Tibial artery (tissue), 4 donors: ENCODE data around the gene AKAP13.
"Not testable (repeated sequence)": the region's sequence is repeated elsewhere in the genome, so short reads cannot be mapped to it uniquely, and the experiment has no call there.

Experiments used
- DNase-seq, 2 donors: peaks; one replicate each; pipeline ENCODE4 v3.0.0-alpha.2; 2019
- H3K27ac ChIP-seq, 2 donors: fragments of 200-600 bp; sonication (generic) in 1 of 2; 1 replicate in 1 of 2; 2 replicates in 1 of 2; pipeline ENCODE4 v1.5.1; 2018 to 2019; ENCODE audit warnings: mild to moderate bottlenecking in 1 of 2
- H3K27me3 ChIP-seq, 2 donors: fragments of 200-600 bp; sonication (generic) in 1 of 2; one replicate each; pipeline versions ENCODE4 v1.5.1 to v1.6.0; 2016 to 2019
- H3K36me3 ChIP-seq, 3 donors: fragments of 200-600 bp; sonication (generic) in 2 of 3; one replicate each; pipeline ENCODE4 v1.5.1; 2016 to 2019; ENCODE audit warnings: mild to moderate bottlenecking in 2 of 3
- H3K4me1 ChIP-seq, 4 donors: fragments of 200-600 bp; sonication (generic) in 2 of 4; 1 replicate in 3 of 4; 2 replicates in 1 of 4; pipeline ENCODE4 v1.5.1; 2016 to 2019
- H3K4me3 ChIP-seq, 2 donors: fragments of 200-600 bp; sonication (generic) in 1 of 2; 1 replicate in 1 of 2; 2 replicates in 1 of 2; pipeline ENCODE4 v1.5.1; 2018 to 2019; ENCODE audit warnings: mild to moderate bottlenecking in 2 of 2
- H3K9me3 ChIP-seq, 3 donors: fragments of 200-600 bp; sonication (generic) in 1 of 3; one replicate each; pipeline ENCODE4 v1.5.1; 2016 to 2019
- intact Hi-C: fragments of 100-400 bp; cut with DNase I; formaldehyde crosslinking; loops from one replicate; pipeline ENCODE4 v1.15.0; 2023; ENCODE audit warnings: low total_unique reads
- TF ChIP-seq, protein P1 (sequence below), 2 experiments: fragments of 200-600 bp in 1 of 2; fragments of 450-650 bp in 1 of 2; IDR thresholded peaks; one replicate each; pipeline ENCODE4 v1.5.1; 2017 to 2019; ENCODE audit warnings: antibody characterized with exemption in 2 of 2, mild to moderate bottlenecking in 1 of 2, moderate library complexity in 1 of 2

AKAP13 gene

DNA sequence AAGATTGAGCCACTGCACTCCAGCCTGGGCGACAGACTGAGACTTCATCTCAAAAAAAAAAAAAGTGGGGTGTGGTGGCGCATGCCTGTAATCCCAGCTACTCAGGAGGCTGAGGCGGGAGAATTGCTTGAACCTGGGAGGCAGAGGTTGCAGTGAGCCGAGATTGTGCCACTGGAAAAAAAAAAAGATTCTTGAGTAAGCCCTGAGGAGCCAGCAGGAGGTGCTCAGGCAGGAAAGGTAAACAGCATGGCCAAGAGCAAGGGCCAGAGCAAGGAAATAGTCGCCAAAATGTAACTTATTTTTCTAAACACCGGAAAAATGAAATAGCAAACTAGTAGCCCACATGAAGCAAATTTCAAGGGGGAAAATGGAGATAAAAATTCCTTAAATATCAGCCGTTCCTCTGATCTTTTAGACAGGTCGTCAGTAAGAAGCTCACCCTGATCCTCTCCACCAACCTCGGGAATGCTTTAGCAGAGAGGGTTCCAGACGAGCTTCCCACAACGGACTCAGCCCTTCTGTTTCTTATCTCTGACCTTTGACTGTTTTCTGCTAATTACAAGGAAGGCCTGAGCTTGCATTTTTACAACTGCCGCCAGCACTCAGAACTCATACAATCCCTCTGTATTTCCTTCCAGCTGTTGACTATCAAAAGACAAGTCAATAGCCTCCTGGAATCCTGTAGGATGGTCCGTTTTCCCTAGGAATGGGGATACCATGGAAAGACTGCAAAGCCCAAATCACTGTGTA, 45.0 kb upstream of the AKAP13 start:
- intact Hi-C loops: no loop called here
- Histone ChIP-seq H3K9me3 (no peaks in the 10 kb centered on the region), H3K4me3 (no peak overlapping the region), H3K36me3 (no peaks in the 10 kb centered on the region), H3K27me3 (no peaks in the 10 kb centered on the region), H3K27ac (no peak overlapping the region), H3K4me1 (peaks cover 0 to 16% (median 11%) of the 10 kb centered on the region in 4 donors)
- no peak for DNase-seq
- TF ChIP-seq, protein P1, sequence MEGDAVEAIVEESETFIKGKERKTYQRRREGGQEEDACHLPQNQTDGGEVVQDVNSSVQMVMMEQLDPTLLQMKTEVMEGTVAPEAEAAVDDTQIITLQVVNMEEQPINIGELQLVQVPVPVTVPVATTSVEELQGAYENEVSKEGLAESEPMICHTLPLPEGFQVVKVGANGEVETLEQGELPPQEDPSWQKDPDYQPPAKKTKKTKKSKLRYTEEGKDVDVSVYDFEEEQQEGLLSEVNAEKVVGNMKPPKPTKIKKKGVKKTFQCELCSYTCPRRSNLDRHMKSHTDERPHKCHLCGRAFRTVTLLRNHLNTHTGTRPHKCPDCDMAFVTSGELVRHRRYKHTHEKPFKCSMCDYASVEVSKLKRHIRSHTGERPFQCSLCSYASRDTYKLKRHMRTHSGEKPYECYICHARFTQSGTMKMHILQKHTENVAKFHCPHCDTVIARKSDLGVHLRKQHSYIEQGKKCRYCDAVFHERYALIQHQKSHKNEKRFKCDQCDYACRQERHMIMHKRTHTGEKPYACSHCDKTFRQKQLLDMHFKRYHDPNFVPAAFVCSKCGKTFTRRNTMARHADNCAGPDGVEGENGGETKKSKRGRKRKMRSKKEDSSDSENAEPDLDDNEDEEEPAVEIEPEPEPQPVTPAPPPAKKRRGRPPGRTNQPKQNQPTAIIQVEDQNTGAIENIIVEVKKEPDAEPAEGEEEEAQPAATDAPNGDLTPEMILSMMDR (IDR thresholded peaks at IDR 0.05): no peak

DNA sequence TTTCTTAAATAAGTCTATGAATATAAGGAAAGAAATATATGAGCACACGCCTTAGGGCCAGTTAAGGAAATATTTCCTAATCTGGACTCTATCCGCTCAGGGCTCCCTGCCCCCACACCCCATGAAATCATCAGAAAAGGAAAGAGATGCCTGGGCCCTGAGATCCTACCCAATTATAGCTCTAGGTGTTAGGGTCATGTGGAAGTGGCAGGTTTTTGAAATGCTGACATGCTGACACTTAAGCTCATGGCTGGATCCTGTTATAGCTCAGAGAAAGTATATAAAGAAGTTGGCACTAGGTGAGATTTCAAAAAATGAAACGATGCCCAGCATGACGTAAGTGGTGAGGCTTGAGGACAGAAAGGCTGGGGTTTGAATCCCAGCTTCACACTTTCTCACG, 43.5 kb upstream of the AKAP13 start:
- DNase-seq: no peak
- no peaks in the 10 kb centered on the region for H3K36me3 ChIP-seq
- H3K9me3 ChIP-seq: no peaks in the 10 kb centered on the region
- TF ChIP-seq, protein P1 (IDR thresholded peaks at IDR 0.05): no peak
- H3K27me3 ChIP-seq: no peaks in the 10 kb centered on the region
- peaks cover 0 to 3% (median 1%) of the 10 kb centered on the region in 4 donors for H3K4me1 ChIP-seq
- no peak overlapping the region for H3K27ac ChIP-seq
- intact Hi-C loops: no loop called here
- no peak overlapping the region for H3K4me3 ChIP-seq

DNA sequence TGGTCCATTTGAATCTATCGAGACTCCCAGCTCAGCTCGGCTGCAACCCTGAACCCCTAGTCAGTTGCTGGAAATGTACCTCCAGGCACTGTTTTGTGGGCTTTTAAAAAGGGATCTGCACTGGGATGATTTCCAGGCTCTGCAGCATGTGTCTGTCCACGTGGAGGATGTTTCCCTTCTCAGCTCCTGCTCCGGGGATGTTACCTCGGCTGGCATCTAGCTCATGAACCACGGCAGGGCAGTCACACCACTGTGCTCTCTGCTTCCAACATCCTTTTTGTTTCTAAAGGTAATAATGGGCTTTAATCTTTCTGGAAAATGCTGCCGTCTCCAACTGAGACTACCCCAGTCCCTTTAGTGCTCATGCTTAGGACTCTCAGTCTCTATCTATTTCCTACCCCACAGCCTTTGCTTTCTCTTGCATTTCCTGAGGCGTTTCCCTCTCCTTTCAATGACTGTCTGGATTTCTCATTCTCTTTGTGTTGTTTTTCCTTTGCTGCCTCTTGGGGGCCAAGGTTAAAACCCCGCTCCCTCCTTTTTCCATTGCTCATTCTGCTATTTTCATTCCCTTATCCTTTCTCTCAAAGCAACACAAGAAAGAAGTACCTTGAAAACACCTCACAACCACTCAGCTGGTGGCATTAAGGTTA, 42.9 kb upstream of the AKAP13 start:
- H3K9me3 ChIP-seq: no peaks in the 10 kb centered on the region
- no peak overlapping the region for H3K4me3 ChIP-seq
- TF ChIP-seq, protein P1 (IDR thresholded peaks at IDR 0.05): no peak
- no peaks in the 10 kb centered on the region for H3K27me3 ChIP-seq
- no peaks in the 10 kb centered on the region for H3K36me3 ChIP-seq
- DNase-seq: no peak
- no peak overlapping the region for H3K27ac ChIP-seq
- intact Hi-C loops: no loop called here
- peaks cover 0 to 3% (median 0%) of the 10 kb centered on the region in 4 donors for H3K4me1 ChIP-seq

DNA sequence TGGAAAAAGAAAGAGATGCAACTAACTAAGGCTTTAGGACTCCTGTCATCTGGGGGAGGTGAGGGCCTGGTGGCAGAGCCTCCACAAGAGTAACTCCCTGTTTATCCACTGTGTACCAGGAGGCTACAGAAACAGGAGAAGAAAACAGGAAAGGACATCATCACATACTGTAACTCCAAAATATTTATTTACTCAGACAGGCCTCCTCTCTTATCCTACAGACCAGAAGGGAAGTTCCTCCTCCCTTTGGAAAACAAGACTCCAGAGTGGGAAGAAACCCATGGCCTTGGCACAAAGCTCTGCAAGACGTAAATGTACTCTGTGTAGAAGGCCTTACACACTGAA, 40.1 kb upstream of the AKAP13 start:
- no peak overlapping the region for H3K4me3 ChIP-seq
- TF ChIP-seq, protein P1 (IDR thresholded peaks at IDR 0.05): no peak
- no peaks in the 10 kb centered on the region for H3K9me3 ChIP-seq
- no peak overlapping the region for H3K27ac ChIP-seq
- H3K4me1 ChIP-seq: peaks cover 0 to 12% (median 1%) of the 10 kb centered on the region in 4 donors
- no peaks in the 10 kb centered on the region for H3K27me3 ChIP-seq
- no peaks in the 10 kb centered on the region for H3K36me3 ChIP-seq
- intact Hi-C loops: no loop called here
- no peak for DNase-seq

DNA sequence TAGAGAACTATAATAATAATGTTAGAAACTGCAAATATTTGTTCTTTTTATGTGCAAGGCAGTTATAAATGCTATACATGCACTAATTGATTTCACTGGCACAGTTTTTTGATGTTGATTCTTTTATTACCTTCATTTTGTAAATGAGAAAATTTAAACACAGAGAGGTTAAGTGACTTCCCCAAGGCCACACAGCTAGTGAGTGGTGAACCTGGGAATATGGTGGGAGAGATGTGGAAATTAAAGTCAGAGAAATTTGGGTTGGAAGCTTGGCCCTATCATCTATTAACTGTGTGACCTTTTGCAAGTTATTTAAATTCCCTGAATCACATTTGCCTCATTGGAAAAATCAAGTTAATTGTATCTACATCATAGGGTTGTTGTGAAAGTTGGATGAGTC, 39.6 kb upstream of the AKAP13 start:
- TF ChIP-seq, protein P1 (IDR thresholded peaks at IDR 0.05): no peak
- H3K27ac ChIP-seq: no peak overlapping the region
- intact Hi-C loops: no loop called here

DNA sequence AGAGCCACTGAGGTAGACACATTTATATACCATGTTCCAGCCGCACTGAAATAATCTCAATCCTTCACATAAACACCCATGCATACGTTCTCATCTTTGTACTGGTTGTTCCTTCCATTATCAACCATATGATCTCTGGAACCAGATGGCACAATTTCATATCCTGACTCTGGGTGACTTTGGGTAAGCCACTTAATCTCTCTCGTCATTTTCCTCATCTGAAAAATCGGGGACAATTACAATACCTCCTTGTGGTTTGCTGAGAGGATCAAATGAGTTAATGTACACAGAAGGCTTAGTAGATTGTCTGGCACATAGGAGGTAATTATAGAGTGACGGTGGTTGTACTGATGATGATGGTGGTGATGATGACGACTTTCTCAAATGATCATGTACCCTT, 38.2 kb upstream of the AKAP13 start:
- H3K4me3 ChIP-seq, intact Hi-C loops, H3K36me3 ChIP-seq, H3K27me3 ChIP-seq, DNase-seq, H3K9me3 ChIP-seq, H3K27ac ChIP-seq: not testable (repeated sequence)
- peaks cover 0 to 12% (median 0%) of the 10 kb centered on the region in 4 donors for H3K4me1 ChIP-seq

More for the DNA sequence above, 39.6 kb upstream of the AKAP13 start:
- Histone ChIP-seq H3K36me3 (no peaks in the 10 kb centered on the region), H3K9me3 (no peaks in the 10 kb centered on the region), H3K27me3 (no peaks in the 10 kb centered on the region), H3K4me3 (no peak overlapping the region), H3K4me1 (peaks cover 0 to 12% (median 1%) of the 10 kb centered on the region in 4 donors)
- no peak for DNase-seq

DNA sequence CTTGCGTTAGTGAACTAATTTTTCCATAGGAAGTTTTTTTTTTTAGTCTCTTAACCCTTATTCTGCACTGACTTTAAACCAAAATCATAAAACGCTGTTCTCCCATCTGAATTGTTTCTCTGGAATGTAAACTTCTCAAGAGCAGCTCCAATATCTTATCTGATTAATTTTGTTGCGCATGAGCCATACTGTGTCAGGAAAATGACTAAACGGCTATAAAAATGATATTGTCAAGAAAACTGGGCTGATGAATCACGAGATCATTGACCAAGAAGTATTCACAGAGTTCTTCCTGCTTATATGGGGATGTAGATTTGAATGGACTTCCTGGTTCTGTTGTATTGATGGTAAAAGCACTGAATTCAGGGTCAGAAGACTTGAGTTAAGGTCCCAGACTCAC, 37.0 kb upstream of the AKAP13 start:
- H3K27me3 ChIP-seq, H3K9me3 ChIP-seq, intact Hi-C loops, H3K4me3 ChIP-seq, DNase-seq, H3K36me3 ChIP-seq, H3K27ac ChIP-seq: not testable (repeated sequence)
- H3K4me1 ChIP-seq: peaks cover 0 to 12% (median 0%) of the 10 kb centered on the region in 4 donors

DNA sequence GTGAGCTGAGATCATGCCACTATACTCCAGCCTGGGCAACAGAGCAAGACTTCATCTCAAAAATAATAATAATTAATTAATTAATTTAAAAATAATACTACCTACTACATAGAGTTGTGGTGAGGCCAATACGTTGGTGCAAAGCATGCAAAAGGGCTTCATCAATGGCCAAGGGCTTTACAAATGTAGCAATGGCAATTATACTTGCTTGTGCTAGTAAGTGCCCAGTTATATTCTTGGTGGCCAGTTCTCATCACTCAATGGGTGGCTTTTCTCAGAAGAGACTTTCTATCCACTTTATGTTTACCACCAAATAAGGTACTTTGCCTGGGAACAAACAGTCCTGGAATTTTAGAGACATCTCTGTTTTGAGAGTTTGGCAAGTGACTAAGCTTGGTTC, 36.2 kb upstream of the AKAP13 start:
- H3K9me3 ChIP-seq, H3K36me3 ChIP-seq, intact Hi-C loops, H3K27me3 ChIP-seq, DNase-seq, H3K27ac ChIP-seq, H3K4me3 ChIP-seq: not testable (repeated sequence)
- peaks cover 0 to 12% (median 0%) of the 10 kb centered on the region in 4 donors for H3K4me1 ChIP-seq

DNA sequence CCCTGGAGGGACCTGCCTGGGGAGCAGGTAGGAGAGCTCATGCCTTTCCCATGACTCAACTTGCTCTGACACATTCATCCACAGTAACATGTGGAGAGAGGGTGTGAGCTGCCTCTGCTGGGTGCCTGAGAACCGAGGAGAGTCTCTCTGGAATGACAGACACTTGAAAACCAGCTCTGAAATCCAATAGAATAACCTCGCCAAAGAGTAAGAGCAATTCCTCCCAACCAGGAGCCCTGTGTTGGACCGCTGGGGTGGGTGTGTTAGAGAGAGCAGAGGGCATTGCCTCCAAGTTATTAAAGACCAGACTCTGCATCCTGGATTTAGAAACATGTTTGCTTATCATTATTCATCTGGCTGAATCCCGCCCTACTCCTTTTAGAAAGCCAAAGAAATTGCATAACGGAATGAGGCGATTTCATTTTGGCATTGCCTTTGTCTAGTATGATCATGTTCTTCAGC, 35.7 kb upstream of the AKAP13 start:
- peak in 1 of 2 donors; percentile 57 for DNase-seq
- H3K4me3 ChIP-seq, H3K9me3 ChIP-seq, intact Hi-C loops, H3K27me3 ChIP-seq, H3K36me3 ChIP-seq: not testable (repeated sequence)
- Histone ChIP-seq H3K27ac (peak overlapping the region in 1 of 2 donors; percentile 25), H3K4me1 (peaks cover 0 to 12% (median 0%) of the 10 kb centered on the region in 4 donors)
